Thyroid gland (tissue), 4 donors: Measurements from ENCODE around the gene RPL4.

Experiments
- CTCF ChIP-seq, 6 experiments: fragments of 200-600 bp in 3 of 6; fragments of 450-650 bp in 3 of 6; sonication (generic) in 3 of 6; IDR thresholded peaks; one replicate each; pipeline ENCODE4 v1.5.1; 2016 to 2019; ENCODE audit warnings: antibody characterized with exemption in 6 of 6, mild to moderate bottlenecking in 2 of 6, inconsistent platforms in 1 of 6, moderate library complexity in 1 of 6
- POLR2A ChIP-seq, 2 donors: fragments of 450-650 bp; IDR thresholded peaks; one replicate each; pipeline ENCODE4 v1.6.1; 2017; ENCODE audit warnings: antibody characterized with exemption in 2 of 2, mild to moderate bottlenecking in 2 of 2, moderate library complexity in 1 of 2

- no peak for TF ChIP-seq CTCF (IDR thresholded peaks at IDR 0.05)
- no peak for TF ChIP-seq POLR2A (IDR thresholded peaks at IDR 0.05)
Measured at GRCh38 chr15:66474963-66475362, 29.7 kb downstream of the RPL4 start.
